D721Med (cell line): ENCODE data around the gene CLDN12.

Experiments used
- DNase-seq: peaks from one replicate; pipeline ENCODE4 v3.0.0; 2011; ENCODE audit warnings: low spot score; ENCODE audit not compliant: insufficient read length
- FAIRE-seq: peaks from 2 replicates; lab custom pipeline; 2011; peaks lifted over from hg19 to GRCh38; lab: Jason Lieb, UNC
- CTCF ChIP-seq: IDR thresholded peaks from 2 replicates; pipeline ENCODE4 v1.5.1; 2012; ENCODE audit warnings: mild to moderate bottlenecking, control low read depth; ENCODE audit not compliant: insufficient read depth; ENCODE audit errors: missing control alignments

Gene CLDN12

GRCh38 chr7:90409667-90410066 lies 6.4 kb downstream of the CLDN12 start:
- FAIRE-seq (no peak), DNase-seq (no peak)

GRCh38 chr7:90411510-90411909 lies 8.2 kb downstream of the CLDN12 start:
- no peak for FAIRE-seq
- no peak for DNase-seq
- no peak for TF ChIP-seq CTCF

More at GRCh38 chr7:90409667-90410066, 6.4 kb downstream of the CLDN12 start:
- no peak for TF ChIP-seq CTCF

- DNase-seq (no peak), FAIRE-seq (no peak)
- peak; percentile 39 for TF ChIP-seq CTCF
These were observed 9.4 kb downstream of the CLDN12 start for GRCh38 chr7:90412458-90413184.

GRCh38 chr7:90413185-90413528 lies 9.9 kb downstream of the CLDN12 start:
- DNase-seq (no peak), FAIRE-seq (no peak)
- no peak for TF ChIP-seq CTCF

- TF ChIP-seq CTCF = no peak
- DNase-seq (no peak), FAIRE-seq (no peak)
These were observed 18.4 kb downstream of the CLDN12 start for GRCh38 chr7:90421651-90422050.

GRCh38 chr7:90424720-90425119 lies 21.5 kb downstream of the CLDN12 start:
- FAIRE-seq = no peak
- DNase-seq = no peak
- TF ChIP-seq CTCF = no peak

GRCh38 chr7:90425376-90425775 lies 22.1 kb downstream of the CLDN12 start:
- no peak for TF ChIP-seq CTCF
- no peak for DNase-seq
- FAIRE-seq = no peak
